GM12878 (cell line): ENCODE results near the gene DEK. TPM values are rescaled to one million over a fixed set of nuclear protein-coding genes. Genes with fewer than 3 reads are reported as not detected.

ENCODE experiments used
- ATF3 ChIP-seq: IDR thresholded peaks from 2 replicates; pipeline ENCODE4 v1.6.1; 2011; ENCODE audit warnings: low read depth, mild to moderate bottlenecking, low read length, moderate library complexity, borderline replicate concordance; ENCODE audit errors: extremely low read depth
- ATF7 ChIP-seq: fragments of 450-650 bp; IDR thresholded peaks from 2 replicates; pipeline ENCODE4 v1.6.1; 2016; ENCODE audit warnings: low read depth, mild to moderate bottlenecking
- BACH1 ChIP-seq: fragments of 450-650 bp; IDR thresholded peaks from 2 replicates; pipeline ENCODE4 v1.6.1; 2017; ENCODE audit warnings: mild to moderate bottlenecking, borderline replicate concordance
- CBX5 ChIP-seq: sonication (generic); IDR thresholded peaks from 2 replicates; pipeline ENCODE4 v1.6.1; 2016; ENCODE audit warnings: low read depth, moderate library complexity, mild to moderate bottlenecking, inconsistent platforms
- CHD2 ChIP-seq: IDR thresholded peaks from 2 replicates; pipeline ENCODE4 v1.6.1; 2011; ENCODE audit warnings: low read depth, low read length, improper control_type of control experiment, borderline replicate concordance
- CHD4 ChIP-seq: fragments of 200-600 bp; sonication (generic); IDR thresholded peaks from 2 replicates; pipeline ENCODE4 v1.6.1; 2016; ENCODE audit warnings: mild to moderate bottlenecking
- CREM ChIP-seq: IDR thresholded peaks from 2 replicates; pipeline ENCODE4 v1.6.1; 2014; ENCODE audit warnings: antibody characterized with exemption, low read depth
- CTCF ChIP-seq, 3 experiments: IDR thresholded peaks in 2 of 3; conservative IDR thresholded peaks in 1 of 3; 2 replicates each; pipeline ENCODE4 v1.5.1; 2011; ENCODE audit warnings: low read depth in 3 of 3, low read length in 3 of 3, mild to moderate bottlenecking in 3 of 3, control low read depth in 2 of 3, moderate library complexity in 2 of 3, inconsistent platforms in 1 of 3, mixed read lengths in 1 of 3; ENCODE audit not compliant: control insufficient read depth in 2 of 3, insufficient read depth in 1 of 3; ENCODE audit errors: extremely low read depth in 1 of 3
- ESRRA ChIP-seq: IDR thresholded peaks from 2 replicates; pipeline ENCODE4 v1.6.1; 2012; ENCODE audit warnings: mild to moderate bottlenecking, low read length, improper control_type of control experiment
- FOXM1 ChIP-seq: IDR thresholded peaks from 2 replicates; pipeline ENCODE4 v1.6.1; 2012; ENCODE audit warnings: low read depth, mild to moderate bottlenecking, inconsistent platforms, low read length, moderate library complexity
- IKZF2 ChIP-seq, 2 experiments: fragments of 450-650 bp; IDR thresholded peaks; 2 replicates each; pipeline ENCODE4 v1.6.1; 2017; ENCODE audit warnings: mild to moderate bottlenecking in 2 of 2, moderate library complexity in 2 of 2
- NFXL1 ChIP-seq: fragments of 450-650 bp; IDR thresholded peaks from 2 replicates; pipeline ENCODE4 v1.6.1; 2017; ENCODE audit warnings: antibody characterized with exemption, mild to moderate bottlenecking, borderline replicate concordance
- NFYA ChIP-seq: IDR thresholded peaks from 2 replicates; pipeline ENCODE4 v1.6.1; 2011; ENCODE audit warnings: low read depth, mild to moderate bottlenecking, low read length, improper control_type of control experiment, borderline replicate concordance
- NR2C1 ChIP-seq: fragments of 450-650 bp; IDR thresholded peaks from 2 replicates; pipeline ENCODE4 v1.6.1; 2017; ENCODE audit warnings: antibody characterized with exemption, mild to moderate bottlenecking, moderate library complexity
- YY1 ChIP-seq: IDR thresholded peaks from 2 replicates; pipeline ENCODE4 v1.6.1; 2011; ENCODE audit warnings: low read depth, mild to moderate bottlenecking, low read length
- ZBTB11 ChIP-seq: fragments of 450-650 bp; formaldehyde crosslinking; IDR thresholded peaks from 2 replicates; pipeline ENCODE4 v1.5.0; 2022; ENCODE audit warnings: mild to moderate bottlenecking, missing genetic modification characterization
- ZBTB40 ChIP-seq: fragments of 450-650 bp; IDR thresholded peaks from 2 replicates; pipeline ENCODE4 v1.6.1; 2016; ENCODE audit warnings: mild to moderate bottlenecking, moderate library complexity, borderline replicate concordance
- ZNF217 ChIP-seq: fragments of 450-650 bp; IDR thresholded peaks from 2 replicates; pipeline ENCODE4 v1.6.1; 2017; ENCODE audit warnings: antibody characterized with exemption, mild to moderate bottlenecking
- polyA plus RNA-seq, 11 experiments: library from polyadenylated mRNA; depleted of rRNA in 4 of 11; unstranded in 6 of 11; stranded (reverse) in 5 of 11; fragments of >200 nt; fragmentation: Nextera tagmentation in 4 of 11; fragmentation: Illumina TruSeq in 1 of 11; extraction: Ambion mirVana in 4 of 11; extraction: Trizol in 1 of 11; gene quantifications; 1 replicate in 1 of 11; 2 replicates in 10 of 11; pipeline versions ENCODE4 v1.2.1 to v1.2.3, GENCODE V29; 2011 to 2016; ENCODE audit warnings: inconsistent platforms in 2 of 11, missing spikeins in 2 of 11, low read depth in 1 of 11
- total RNA-seq, 4 experiments: library from RNA; depleted of rRNA in 3 of 4; stranded (reverse); fragments of >200 nt in 3 of 4; fragmentation: Illumina TruSeq in 1 of 4; extraction: Trizol in 1 of 4; gene quantifications; 2 replicates each; pipeline versions ENCODE4 v1.2.1 to v1.2.3, GENCODE V29; 2013 to 2021

Gene DEK
- total and polyA plus RNA-seq, 10 of the 15 experiments (the other 5 are each of a cell fraction or from before 2014, with no cell fraction given), result 111 to 346 (median 196) TPM

- peak in 1 of 2 experiments; percentile 37; a peak in 1 of 4 replicates for TF ChIP-seq IKZF2 (IDR thresholded peaks at IDR 0.05)
- TF ChIP-seq CHD2, result no peak
- no peak for TF ChIP-seq BACH1
- TF ChIP-seq NFYA, result no peak
- TF ChIP-seq YY1, result peak; percentile 69
- no peak for TF ChIP-seq CHD4
- TF ChIP-seq ZBTB40, result no peak
- no peak for TF ChIP-seq NR2C1
- TF ChIP-seq NFXL1, result no peak
- TF ChIP-seq ZBTB11 (CRISPR knock-in tag), result no peak
- TF ChIP-seq CTCF (IDR thresholded peaks at IDR 0.05 in 2 of 3, conservative IDR thresholded peaks at IDR 0.05 in 1 of 3; ENCODE audit: control insufficient read depth in 2 of 3, extremely low read depth in 1 of 3, insufficient read depth in 1 of 3, low read depth in 3 of 3, low read length in 3 of 3), result no peak
- TF ChIP-seq ATF7, result peak; percentile 68
- TF ChIP-seq FOXM1, result peak; percentile 65; the same call in 1 of the 2 replicates
- TF ChIP-seq ZNF217, result no peak
- no peak for TF ChIP-seq CBX5
- TF ChIP-seq ESRRA, result no peak
- no peak for TF ChIP-seq ATF3
- 0 out of 2 replicates have a peak, but pooled peaks have one; percentile 34 for TF ChIP-seq CREM
Measured at GRCh38 chr6:18245642-18246041, 18.7 kb downstream of the DEK start (continued).
